HG03039 (cell line): ENCODE results near the gene COX10.
"Not testable (repeated sequence)": the region's sequence is repeated elsewhere in the genome, so short reads cannot be mapped to it uniquely, and the experiment has no call there.

ENCODE experiments used
- ATAC-seq: cut with Tn5 transposase; IDR thresholded peaks from one replicate; pipeline ENCODE4 v1.9.1; 2021; ENCODE audit warnings: mild to moderate bottlenecking, moderate library complexity; ENCODE audit not compliant: unreplicated experiment

COX10 gene

GRCh38 chr17:14069251-14070021 lies at the start of gene COX10:
TSS of gene COX10 (plus strand) at chr17:14069504. CDS start at chr17:14069606, 102 bp downstream.
- peak; percentile 100 for ATAC-seq

GRCh38 chr17:14021651-14022294 lies 47.5 kb upstream of the COX10 start:
- not testable (repeated sequence) for ATAC-seq

- ATAC-seq: not testable (repeated sequence)
These were observed 39.5 kb upstream of the COX10 start for GRCh38 chr17:14029755-14030154.

GRCh38 chr17:14032234-14032633 lies 37.1 kb upstream of the COX10 start:
- ATAC-seq: no peak

- ATAC-seq: no peak
These were observed 36.1 kb upstream of the COX10 start for GRCh38 chr17:14033166-14033565.

- ATAC-seq: no peak
These were observed 31.9 kb upstream of the COX10 start for GRCh38 chr17:14037453-14037852.

- no peak for ATAC-seq
These were observed 31.1 kb upstream of the COX10 start for GRCh38 chr17:14038206-14038605.

- ATAC-seq: peak; percentile 51
These were observed 26.9 kb upstream of the COX10 start for GRCh38 chr17:14042411-14042810.

- ATAC-seq: no peak
These were observed 24.6 kb upstream of the COX10 start for GRCh38 chr17:14044702-14045101.

GRCh38 chr17:14046978-14047377 lies 22.3 kb upstream of the COX10 start:
- ATAC-seq: no peak

GRCh38 chr17:14047591-14047990 lies 21.7 kb upstream of the COX10 start:
- no peak for ATAC-seq

- no peak for ATAC-seq
These were observed 21.1 kb upstream of the COX10 start for GRCh38 chr17:14048169-14048568.

- no peak for ATAC-seq
These were observed 18.7 kb upstream of the COX10 start for GRCh38 chr17:14050616-14051015.

GRCh38 chr17:14051692-14052091 lies 17.6 kb upstream of the COX10 start:
- ATAC-seq: no peak

GRCh38 chr17:14052886-14053615 lies 16.3 kb upstream of the COX10 start:
- ATAC-seq: no peak

GRCh38 chr17:14057591-14057990 lies 11.7 kb upstream of the COX10 start:
- no peak for ATAC-seq

- no peak for ATAC-seq
These were observed 11.3 kb upstream of the COX10 start for GRCh38 chr17:14058051-14058450.

GRCh38 chr17:14060706-14061105 lies 8.6 kb upstream of the COX10 start:
- no peak for ATAC-seq

- ATAC-seq: no peak
These were observed 7.4 kb upstream of the COX10 start for GRCh38 chr17:14061666-14062560.

- no peak for ATAC-seq
These were observed 2.0 kb upstream of the COX10 start for GRCh38 chr17:14067347-14067746.
